ENCODE measurements around the gene FRRS1.
"Not testable (repeated sequence)": the region's sequence is repeated elsewhere in the genome, so short reads cannot be mapped to it uniquely, and the experiment has no call there.

FRRS1 gene

GRCh38 chr1:99764909-99765308 lies 1.5 kb downstream of the FRRS1 start:
- DNase-seq (ENCODE audit: low spot score), result no peak

GRCh38 chr1:99764439-99764838 lies 2.0 kb downstream of the FRRS1 start:
- no peak for DNase-seq (ENCODE audit: low spot score)

GRCh38 chr1:99763956-99764355 lies 2.5 kb downstream of the FRRS1 start:
- DNase-seq (ENCODE audit: low spot score), result no peak

- no peak for DNase-seq (ENCODE audit: low spot score)
Observed at GRCh38 chr1:99761774-99762173, 4.7 kb downstream of the FRRS1 start.

GRCh38 chr1:99759518-99760160 lies 6.8 kb downstream of the FRRS1 start:
- no peak for DNase-seq (ENCODE audit: low spot score)

- not testable (repeated sequence) for DNase-seq (ENCODE audit: low spot score)
Observed at GRCh38 chr1:99758686-99759517, 7.5 kb downstream of the FRRS1 start.

GRCh38 chr1:99758073-99758511 lies 8.3 kb downstream of the FRRS1 start:
- DNase-seq (ENCODE audit: low spot score), result no peak

GRCh38 chr1:99756598-99756997 lies 9.8 kb downstream of the FRRS1 start:
- no peak for DNase-seq (ENCODE audit: low spot score)

- no peak for DNase-seq (ENCODE audit: low spot score)
Observed at GRCh38 chr1:99755664-99756063, 10.8 kb downstream of the FRRS1 start.

GRCh38 chr1:99754697-99755096 lies 11.7 kb downstream of the FRRS1 start:
- no peak for DNase-seq (ENCODE audit: low spot score)

- DNase-seq (ENCODE audit: low spot score), result no peak
Observed at GRCh38 chr1:99754055-99754626, 12.3 kb downstream of the FRRS1 start.

- DNase-seq (ENCODE audit: low spot score), result no peak
Observed at GRCh38 chr1:99751877-99752504, 14.4 kb downstream of the FRRS1 start.

- no peak for DNase-seq (ENCODE audit: low spot score)
Observed at GRCh38 chr1:99749504-99750347, 16.7 kb downstream of the FRRS1 start.

- DNase-seq (ENCODE audit: low spot score), result no peak
Observed at GRCh38 chr1:99748419-99748818, 18.0 kb downstream of the FRRS1 start.

- no peak for DNase-seq (ENCODE audit: low spot score)
Observed at GRCh38 chr1:99745684-99746083, 20.8 kb downstream of the FRRS1 start.

GRCh38 chr1:99745061-99745460 lies 21.4 kb downstream of the FRRS1 start:
- no peak for DNase-seq (ENCODE audit: low spot score)

GRCh38 chr1:99740141-99740540 lies 26.3 kb downstream of the FRRS1 start:
- no peak for DNase-seq (ENCODE audit: low spot score)

- no peak for DNase-seq (ENCODE audit: low spot score)
Observed at GRCh38 chr1:99738858-99739465, 27.5 kb downstream of the FRRS1 start.

- DNase-seq (ENCODE audit: low spot score), result peak; percentile 83
Observed at GRCh38 chr1:99737016-99737415, 29.4 kb downstream of the FRRS1 start.

- no peak for DNase-seq (ENCODE audit: low spot score)
Observed at GRCh38 chr1:99735852-99736251, 30.6 kb downstream of the FRRS1 start.

- DNase-seq (ENCODE audit: low spot score), result no peak
Observed at GRCh38 chr1:99731384-99731783, 35.1 kb downstream of the FRRS1 start.

Data from kidney capillary endothelial cell (primary cell).